IPS-18c (cell line): Measurements from ENCODE around the gene SELE.

ENCODE experiments used
- H3K4me3 ChIP-seq: 2 replicates; pipeline ENCODE4 v1.7.0; 2013; ENCODE audit warnings: low read depth, mild to moderate bottlenecking, low read length, moderate library complexity; ENCODE audit not compliant: insufficient read depth
- H3K9me3 ChIP-seq: one replicate; pipeline ENCODE4 v1.6.1; 2013; ENCODE audit warnings: mild to moderate bottlenecking, low read length, moderate library complexity; ENCODE audit not compliant: control insufficient read depth, insufficient read depth

Gene SELE, protein sequence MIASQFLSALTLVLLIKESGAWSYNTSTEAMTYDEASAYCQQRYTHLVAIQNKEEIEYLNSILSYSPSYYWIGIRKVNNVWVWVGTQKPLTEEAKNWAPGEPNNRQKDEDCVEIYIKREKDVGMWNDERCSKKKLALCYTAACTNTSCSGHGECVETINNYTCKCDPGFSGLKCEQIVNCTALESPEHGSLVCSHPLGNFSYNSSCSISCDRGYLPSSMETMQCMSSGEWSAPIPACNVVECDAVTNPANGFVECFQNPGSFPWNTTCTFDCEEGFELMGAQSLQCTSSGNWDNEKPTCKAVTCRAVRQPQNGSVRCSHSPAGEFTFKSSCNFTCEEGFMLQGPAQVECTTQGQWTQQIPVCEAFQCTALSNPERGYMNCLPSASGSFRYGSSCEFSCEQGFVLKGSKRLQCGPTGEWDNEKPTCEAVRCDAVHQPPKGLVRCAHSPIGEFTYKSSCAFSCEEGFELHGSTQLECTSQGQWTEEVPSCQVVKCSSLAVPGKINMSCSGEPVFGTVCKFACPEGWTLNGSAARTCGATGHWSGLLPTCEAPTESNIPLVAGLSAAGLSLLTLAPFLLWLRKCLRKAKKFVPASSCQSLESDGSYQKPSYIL

DNA sequence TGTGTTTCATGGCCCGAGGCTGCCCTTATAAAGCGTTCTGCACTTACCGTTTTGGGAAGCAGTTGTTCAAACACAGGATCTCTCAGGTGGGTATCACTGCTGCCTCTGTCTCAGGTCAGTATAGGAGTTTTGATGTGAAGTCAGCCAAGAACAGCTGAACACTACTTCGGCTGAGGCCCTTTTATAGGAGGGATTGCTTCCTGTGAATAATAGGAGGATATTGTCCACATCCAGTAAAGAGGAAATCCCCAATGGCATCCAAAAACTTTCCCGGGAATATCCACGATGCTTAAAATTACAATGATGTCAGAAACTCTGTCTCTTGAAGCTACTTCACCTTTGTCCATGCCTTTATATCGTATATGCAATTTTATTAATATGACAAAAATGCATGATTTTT lies at the start of gene SELE:
Gene SELE (minus strand): TSS at position 156 of the 400 bp plus-strand sequence. CDS start 467 bp downstream, outside the sequence.
- H3K9me3 ChIP-seq = no peaks in the 10 kb centered on the region
- H3K4me3 ChIP-seq = no peak within 1 kb of the TSS

DNA sequence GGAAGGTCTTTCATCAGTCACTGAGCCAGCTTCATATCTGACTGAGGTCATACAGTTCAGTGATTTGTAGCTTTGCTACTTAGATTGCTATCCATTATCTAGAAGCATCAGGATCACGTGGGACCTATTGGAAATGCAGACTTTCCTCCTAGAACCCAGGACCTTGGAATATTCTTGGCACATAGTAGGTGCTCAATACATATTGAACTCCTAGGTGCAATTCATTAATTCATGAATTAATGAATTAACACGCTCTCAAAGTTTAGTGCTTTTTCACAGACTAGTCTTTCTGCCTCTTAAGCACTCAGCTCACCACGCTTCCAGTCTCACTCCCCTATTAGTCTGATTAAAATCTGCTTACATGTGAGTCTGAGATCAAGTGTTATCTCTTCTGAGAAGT lies 48.7 kb upstream of the SELE start:
- Histone ChIP-seq H3K4me3 (no peak overlapping the region), H3K9me3 (no peaks in the 10 kb centered on the region)

DNA sequence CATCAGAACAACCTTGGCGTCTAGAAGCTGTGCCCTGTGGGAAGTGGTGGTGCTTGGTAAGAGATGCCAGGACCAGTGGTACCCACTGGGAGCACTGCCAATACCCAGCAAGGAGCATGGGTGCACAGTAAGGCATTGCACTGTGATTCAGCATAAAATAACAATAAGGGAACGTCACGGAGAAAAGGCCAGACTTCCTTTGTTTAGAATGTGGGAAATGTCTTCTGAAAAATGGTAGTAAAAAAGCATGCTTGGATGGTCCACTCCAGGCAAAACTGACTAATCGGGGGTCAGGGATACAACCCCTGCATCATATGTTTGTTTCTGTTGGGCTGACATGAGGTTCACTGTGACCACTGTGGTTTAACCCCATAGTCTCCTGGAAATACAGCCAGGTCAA lies 46.1 kb upstream of the SELE start:
- H3K4me3 ChIP-seq = no peak overlapping the region
- no peaks in the 10 kb centered on the region for H3K9me3 ChIP-seq

DNA sequence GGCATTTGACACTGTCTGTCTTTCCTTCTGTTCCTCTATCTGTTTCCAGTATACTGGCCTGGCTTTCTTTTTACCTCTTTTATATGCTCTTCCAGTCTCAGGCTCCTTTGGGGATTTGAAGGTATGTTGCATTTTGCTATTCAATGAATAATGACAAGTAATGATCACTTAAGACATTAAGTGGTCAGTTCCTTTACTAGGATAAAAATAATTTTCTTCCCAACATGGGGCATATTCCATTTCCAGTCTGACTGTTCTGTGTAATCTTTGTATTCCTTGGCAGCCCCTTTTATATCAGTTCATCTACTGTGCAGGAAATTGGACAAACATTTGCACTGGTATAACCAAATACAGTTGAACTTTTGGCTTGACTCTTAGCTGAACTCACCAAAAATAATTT lies 45.3 kb upstream of the SELE start:
- Histone ChIP-seq H3K4me3 (no peak overlapping the region), H3K9me3 (no peaks in the 10 kb centered on the region)

DNA sequence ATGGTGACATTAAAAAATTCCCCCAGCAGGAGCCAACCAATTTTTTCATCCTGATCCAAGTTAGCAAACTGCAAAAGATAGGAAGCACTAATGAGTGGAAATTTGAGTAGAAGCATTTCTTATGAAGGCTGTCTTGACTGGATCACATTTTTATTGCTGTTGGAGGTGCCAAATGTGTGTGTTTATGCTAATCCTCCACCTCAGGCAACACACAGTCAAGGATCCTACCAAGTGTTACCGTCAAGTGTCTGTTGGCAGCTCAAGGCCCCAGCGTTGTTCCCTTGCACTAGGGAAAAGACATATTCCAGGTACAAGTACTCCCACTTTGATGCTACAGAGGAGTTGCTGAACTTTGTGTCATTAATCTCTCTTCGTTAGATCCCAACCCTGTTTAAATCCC lies 42.6 kb upstream of the SELE start:
- Histone ChIP-seq H3K4me3 (no peak overlapping the region), H3K9me3 (no peaks in the 10 kb centered on the region)

DNA sequence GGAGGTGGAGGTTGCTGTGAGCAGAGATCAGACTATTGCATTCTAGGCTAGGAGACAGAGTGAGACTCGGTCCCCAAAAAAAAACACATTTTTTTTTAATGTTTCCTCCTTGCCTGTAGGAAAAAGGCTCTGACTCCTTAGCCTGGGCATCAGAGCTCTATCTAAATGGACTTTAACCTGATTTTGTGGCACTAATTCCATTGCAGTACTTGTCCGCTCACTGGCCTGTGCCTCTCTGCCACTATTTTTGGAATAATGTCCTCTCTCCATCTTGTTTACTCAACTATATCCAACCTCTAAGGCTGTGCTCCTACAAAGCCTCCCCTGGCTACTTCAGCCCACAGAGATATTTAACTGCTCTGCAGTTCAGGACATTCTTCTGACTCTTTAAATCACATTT lies 34.3 kb upstream of the SELE start:
- Histone ChIP-seq H3K9me3 (no peaks in the 10 kb centered on the region), H3K4me3 (no peak overlapping the region)

DNA sequence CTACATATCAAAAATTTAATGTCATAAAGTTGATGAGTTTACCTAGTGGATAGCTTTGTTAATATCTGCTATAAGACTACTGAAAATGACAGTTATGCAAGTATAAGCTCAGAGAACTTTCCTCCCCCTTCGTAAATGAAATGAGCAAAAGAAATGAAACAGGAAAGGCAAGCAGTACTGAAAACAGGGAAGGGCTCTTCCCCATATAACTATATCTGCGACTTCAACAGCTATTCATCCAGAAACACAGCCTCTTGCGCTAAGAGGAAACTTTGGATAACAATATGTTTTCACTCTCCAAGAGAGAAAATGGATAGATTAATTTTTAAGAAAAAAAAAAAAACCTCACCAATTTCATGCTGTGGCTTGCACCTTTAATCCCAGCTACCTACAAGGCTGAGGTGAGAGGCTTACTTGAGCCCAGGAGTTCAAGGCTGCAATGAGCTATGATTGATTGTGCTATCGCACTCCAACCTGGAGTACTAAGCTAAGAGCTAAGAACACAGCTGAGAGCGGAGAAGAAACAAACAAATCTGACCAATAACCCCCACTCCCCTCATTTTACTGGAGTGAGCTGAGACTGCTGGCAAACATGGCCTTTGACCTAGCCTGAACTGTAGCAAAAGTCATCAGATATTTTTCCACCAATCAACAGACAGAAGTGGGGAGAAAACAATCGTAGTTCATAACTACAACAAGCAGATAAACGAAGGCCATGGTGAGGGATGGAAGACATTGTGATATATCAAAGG lies 31.9 kb upstream of the SELE start:
- Histone ChIP-seq H3K4me3 (no peak overlapping the region), H3K9me3 (no peaks in the 10 kb centered on the region)

DNA sequence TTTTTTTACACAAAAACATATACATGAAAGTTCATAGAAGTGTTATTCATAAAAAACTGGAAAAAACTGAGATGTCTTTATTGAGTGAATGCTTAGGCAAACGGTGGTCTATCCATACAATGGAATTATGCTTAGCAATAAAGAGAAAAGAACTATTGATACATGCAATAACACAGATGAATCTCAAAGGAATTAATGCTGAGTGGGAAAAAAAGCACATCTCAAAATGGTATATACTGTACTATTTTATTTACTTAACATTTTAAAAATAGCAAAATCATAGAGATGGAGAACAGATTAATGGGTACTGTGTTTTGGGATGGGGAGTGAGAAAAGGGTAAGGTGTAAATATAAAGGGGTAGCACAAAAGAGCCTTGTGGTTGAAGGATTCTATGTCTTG lies 31.0 kb upstream of the SELE start:
- H3K4me3 ChIP-seq = no peak overlapping the region
- H3K9me3 ChIP-seq = no peaks in the 10 kb centered on the region

DNA sequence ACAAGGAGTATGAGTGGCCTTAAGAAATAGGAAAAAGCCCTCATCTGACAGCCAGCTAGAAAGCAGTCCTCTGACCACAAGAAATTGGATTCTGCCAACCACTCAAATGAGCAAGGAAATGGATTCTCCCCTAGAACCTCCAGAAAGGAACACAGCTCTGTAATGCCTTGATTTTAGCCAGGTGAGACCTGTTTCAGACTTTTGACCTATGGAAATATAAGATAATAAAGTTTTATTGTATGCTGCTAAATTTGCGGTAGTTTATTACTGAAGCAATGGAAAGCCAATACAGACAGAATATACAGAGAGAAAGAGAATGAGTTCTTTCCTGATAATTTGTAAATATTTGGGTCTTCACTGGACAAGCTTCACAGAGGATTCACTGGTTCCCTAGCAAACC lies 28.8 kb upstream of the SELE start:
- no peak overlapping the region for H3K4me3 ChIP-seq
- H3K9me3 ChIP-seq = peaks cover 6% of the 10 kb centered on the region

DNA sequence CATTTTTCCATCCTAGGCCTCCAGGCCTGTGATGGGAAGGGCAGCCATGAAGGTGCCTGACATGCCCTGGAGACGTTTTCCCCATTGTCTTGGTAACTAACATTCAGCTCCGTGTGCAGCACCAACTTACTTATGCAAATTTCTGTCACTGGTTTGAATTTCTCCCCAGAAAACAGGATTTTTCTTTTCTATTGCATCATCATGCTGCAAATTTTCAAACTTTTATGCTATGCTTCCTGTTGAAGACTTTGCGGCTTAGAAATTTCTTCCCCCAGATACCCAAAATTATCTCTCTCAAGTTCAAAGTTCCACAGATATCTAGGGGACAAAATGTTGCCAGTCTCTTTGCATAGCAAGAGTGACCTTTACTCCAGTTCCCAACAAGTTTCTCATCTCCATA lies 25.2 kb upstream of the SELE start:
- peaks cover 6% of the 10 kb centered on the region for H3K9me3 ChIP-seq
- no peak overlapping the region for H3K4me3 ChIP-seq

DNA sequence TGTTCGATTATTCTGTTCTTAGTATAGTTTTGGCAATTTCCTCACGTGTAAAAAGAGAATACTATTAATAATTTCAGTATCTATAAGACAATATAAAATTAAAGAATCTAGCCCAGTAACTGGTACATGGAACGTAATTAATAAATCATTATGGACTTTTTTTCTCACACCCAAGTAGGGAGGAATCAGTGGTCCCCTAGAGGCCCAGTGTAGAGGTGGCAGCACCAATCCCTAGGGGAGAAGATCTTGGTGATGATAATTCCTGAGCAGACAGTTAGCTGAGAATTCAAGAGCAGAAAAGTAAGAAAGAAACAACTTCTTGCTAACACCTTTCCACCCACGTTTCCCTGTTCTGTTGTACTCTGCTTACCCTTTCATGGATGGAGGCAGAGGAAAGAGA lies 19.7 kb upstream of the SELE start:
- Histone ChIP-seq H3K4me3 (no peak overlapping the region), H3K9me3 (peaks cover 3% of the 10 kb centered on the region)

DNA sequence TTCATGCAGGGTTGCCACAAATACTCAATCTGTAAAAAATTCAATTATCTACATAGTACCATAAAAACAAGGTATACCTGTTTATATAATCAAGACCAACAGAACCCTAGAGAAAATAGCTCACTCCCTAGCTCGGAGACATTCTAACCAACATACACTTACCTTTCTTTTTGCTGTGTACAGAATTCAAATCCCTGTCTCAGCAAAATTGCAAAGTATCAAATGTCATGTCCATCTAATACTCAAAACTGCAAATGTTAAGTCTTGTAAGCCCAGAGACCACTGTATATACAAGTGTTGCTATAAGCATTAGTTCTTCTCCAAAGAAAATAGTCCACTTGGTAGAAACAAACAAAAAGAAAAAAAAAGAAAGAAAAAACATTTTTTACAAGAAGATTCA lies 16.2 kb upstream of the SELE start:
- Histone ChIP-seq H3K9me3 (no peaks in the 10 kb centered on the region), H3K4me3 (no peak overlapping the region)

DNA sequence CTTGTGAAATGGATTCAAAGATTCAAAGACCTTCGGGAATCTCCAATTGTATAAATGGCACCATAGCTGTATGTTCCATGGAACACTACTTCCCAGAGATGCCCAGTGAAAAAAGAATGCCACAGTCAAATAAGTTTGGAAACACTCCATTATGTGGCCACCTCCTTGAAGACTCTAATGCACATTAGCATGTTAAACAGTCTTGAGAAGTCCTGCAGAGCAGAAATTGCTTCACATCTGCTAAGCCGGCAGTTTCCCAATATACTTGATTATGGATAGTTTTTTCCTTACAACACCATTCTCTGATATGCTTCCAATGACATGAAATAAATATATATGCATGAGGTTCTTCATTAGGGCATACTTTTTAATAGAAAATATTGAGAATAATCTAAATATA lies 12.7 kb upstream of the SELE start:
- Histone ChIP-seq H3K9me3 (no peaks in the 10 kb centered on the region), H3K4me3 (no peak overlapping the region)

DNA sequence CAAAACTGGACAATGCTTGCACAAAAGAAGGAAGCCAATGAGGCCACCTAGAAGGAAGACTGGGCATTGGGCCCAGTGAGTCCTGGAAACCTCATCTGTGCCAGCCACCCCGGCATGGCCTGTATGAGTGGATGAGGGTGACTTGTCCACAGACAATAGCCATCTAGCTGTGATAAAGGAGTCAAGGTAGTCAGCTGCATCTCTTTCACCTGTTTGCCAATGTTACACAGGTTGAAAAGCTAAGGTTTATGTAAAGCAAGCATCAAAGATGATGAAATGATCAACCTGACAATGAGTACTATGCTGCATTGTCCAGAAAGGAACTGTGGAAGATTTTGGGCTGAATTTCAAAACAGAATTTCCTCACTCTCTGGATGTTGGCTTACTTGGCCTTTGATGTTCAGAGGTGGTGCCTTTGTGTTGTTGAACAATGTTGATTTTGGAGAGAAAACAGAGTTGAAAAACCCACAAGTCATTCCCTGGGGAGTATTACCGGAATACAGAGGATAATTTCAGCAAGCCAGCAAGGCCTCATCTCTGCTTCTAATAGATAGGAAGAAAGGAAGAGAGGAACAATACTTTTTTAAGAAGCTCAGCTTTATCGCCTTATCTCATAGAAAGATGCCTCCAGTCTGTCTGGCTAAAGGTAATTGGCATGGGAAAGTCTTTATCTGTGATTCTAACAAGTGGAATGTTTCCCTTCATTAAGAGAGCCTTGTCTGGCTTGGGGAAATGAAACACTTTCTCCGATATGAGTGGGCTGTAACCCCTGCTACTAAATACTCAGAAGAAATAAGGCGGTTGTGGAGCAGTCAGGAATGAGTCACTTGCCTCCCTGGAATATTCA lies 11.4 kb upstream of the SELE start:
- H3K4me3 ChIP-seq = no peak overlapping the region

DNA sequence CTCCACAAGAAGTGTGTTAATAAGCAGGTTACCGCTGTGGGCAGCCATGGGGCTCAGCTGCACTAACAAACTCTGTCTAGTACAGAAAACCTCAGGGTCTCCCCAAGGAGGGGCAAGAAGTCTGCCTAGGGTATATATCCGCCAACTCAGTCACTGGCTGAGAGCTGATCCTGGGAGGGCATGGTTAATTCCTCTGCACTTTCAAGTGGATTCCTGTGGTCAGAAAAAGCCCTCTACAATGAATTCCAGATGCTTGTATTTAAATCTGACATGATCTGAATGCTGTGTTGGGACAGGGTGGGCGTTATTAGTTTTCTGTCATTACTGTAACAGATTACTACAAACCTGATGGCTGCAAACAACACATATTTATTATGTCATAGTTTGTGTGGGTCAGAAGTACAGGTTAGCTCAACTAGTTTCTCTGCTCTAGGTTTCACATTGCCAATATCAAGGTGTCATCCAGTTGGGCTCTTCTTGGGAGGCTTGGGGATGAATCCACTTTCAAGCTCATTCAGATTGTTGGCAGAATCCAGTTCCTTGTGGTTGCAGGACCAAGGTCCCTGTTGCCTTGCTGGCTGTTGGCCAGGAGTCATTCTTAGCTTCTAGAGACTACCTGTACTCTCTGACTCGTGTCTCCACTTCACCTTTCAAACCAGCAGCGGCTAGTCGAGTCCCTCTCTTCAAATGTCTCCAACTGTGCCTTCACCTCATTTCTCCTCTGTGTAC lies 8.0 kb upstream of the SELE start:
- Histone ChIP-seq H3K4me3 (no peak overlapping the region), H3K9me3 (no peaks in the 10 kb centered on the region)

More for the DNA sequence above, 11.4 kb upstream of the SELE start:
- H3K9me3 ChIP-seq = no peaks in the 10 kb centered on the region

DNA sequence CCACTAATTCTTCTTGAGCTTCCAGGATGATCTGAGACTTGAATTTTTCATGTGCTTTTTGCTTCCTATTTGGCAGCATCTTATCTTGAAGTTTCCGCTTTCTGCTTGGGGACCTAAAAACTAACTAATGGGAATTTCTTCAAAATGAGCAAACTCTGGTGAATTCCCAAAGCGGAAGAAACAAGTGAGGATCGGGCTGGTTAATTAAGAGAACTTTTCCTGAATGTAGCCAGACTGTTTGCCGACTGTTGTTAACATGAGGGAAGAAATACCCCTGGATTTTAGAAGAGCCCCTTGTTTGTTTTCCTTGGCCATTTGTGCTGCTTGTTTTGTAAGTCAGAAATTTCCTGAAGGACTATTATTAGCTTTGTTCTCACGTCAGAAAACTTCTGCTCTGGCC lies 6.1 kb upstream of the SELE start:
- Histone ChIP-seq H3K9me3 (no peaks in the 10 kb centered on the region), H3K4me3 (no peak overlapping the region)

DNA sequence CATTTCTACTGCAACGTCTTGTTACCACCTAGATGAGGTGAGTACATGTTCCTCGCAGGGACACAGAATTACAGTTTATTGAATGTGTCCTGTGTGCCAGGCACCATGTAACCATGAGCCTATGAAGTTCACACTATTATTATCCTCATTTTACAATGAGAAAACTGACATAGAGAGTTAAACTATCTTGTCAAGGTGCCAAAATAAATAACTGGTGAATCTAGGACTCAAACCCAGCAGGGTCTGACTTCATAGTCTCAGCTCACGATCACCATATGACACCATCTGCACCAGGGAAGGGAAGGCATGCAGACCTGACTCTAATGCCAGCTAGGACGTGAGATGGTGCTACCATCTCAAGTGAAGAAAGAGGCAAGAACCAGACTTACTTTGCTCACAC lies 2.4 kb downstream of the SELE start:
- H3K4me3 ChIP-seq = no peak overlapping the region

More for the DNA sequence above, 2.4 kb downstream of the SELE start:
- no peaks in the 10 kb centered on the region for H3K9me3 ChIP-seq
